Measurements from ENCODE around the gene KMT5C.

Gene KMT5C

DNA sequence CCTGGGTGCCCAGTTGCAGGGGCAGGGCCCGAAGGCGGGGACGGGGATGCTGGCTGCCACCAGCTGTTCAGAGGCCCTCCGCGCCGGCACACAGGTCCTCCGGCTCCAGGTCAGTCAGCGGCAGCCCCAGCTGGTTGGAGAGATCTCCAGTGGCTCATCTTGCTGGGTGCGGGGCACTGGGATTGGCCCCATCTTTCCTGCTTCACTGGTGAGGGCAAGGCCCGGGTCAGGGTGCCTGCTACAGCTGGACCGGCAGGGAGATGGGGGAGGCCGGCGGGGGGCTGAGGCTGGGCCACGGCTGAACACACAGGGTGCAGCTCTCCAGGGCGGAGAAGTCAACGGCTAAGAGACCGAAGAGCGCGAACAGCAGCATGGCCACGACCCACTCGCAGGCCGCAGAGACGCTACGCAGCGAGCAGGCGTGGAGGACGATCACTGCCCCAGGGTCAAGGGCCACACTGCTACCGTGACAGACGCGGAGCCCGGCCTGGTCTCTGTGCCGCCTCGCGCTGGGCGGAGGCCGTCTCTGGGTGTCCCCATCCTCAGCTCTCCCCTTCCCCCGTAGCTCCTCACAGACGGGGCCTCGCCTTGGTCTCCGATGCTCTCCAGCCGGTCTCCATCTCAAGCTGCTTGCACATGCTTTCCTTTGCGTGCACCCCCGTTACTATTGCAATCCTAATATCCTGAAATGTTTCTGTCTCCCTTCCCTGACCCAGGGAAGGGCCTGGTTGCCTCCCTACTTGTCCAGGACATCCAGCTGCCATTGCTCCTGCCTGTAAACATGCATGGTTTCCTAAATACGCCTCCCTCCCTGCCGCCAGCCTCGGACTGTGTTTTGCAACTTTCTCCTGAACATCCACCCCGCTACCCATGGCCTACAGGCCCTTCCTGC is 26.8 kb upstream of the KMT5C start:
- TF ChIP-seq, protein P1, sequence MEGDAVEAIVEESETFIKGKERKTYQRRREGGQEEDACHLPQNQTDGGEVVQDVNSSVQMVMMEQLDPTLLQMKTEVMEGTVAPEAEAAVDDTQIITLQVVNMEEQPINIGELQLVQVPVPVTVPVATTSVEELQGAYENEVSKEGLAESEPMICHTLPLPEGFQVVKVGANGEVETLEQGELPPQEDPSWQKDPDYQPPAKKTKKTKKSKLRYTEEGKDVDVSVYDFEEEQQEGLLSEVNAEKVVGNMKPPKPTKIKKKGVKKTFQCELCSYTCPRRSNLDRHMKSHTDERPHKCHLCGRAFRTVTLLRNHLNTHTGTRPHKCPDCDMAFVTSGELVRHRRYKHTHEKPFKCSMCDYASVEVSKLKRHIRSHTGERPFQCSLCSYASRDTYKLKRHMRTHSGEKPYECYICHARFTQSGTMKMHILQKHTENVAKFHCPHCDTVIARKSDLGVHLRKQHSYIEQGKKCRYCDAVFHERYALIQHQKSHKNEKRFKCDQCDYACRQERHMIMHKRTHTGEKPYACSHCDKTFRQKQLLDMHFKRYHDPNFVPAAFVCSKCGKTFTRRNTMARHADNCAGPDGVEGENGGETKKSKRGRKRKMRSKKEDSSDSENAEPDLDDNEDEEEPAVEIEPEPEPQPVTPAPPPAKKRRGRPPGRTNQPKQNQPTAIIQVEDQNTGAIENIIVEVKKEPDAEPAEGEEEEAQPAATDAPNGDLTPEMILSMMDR (IDR thresholded peaks at IDR 0.05; ENCODE audit: insufficient read depth, low read length, missing control alignments): no peak
- DNase-seq (ENCODE audit: low read depth, low spot score): no peak
- CTCF ChIA-PET: interaction anchor here (1.2 to 14.1 kb wide), 3 partner anchors 9 to 26 kb away, joined by 5 to 135 read pairs (median 7); partner anchors contain the start of gene KMT5C
- POLR2A ChIA-PET: no interaction called here
- H3K4me3 ChIP-seq (ENCODE audit: low read depth, low read length): no peak overlapping the region

DNA sequence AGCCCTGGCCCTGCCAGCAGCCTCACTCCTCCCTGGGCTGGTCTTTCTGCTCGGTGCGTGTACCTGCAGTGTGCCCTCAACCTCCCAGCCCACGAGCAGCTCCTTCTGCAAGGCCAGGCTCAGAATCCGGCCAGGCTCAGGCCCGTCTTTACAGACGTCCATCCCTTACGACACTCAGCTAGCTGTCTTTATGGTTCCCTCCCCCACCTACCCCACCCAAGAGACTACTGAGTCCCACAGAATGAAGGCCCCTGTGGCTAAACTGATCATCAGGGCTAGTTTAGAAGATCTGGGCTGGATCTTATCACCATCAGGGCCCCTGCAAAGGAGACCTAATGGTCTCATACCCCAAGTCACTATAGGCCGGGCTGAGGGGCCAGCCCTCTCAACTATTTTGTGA is 25.3 kb upstream of the KMT5C start:
- CTCF ChIA-PET: interaction anchor here (1.3 to 14.1 kb wide), 3 partner anchors 10 to 25 kb away, joined by 3 to 135 read pairs (median 7); partner anchors contain the start of gene KMT5C
- POLR2A ChIA-PET: no interaction called here
- no peak overlapping the region for H3K4me3 ChIP-seq (ENCODE audit: low read depth, low read length)
- TF ChIP-seq, protein P1 (IDR thresholded peaks at IDR 0.05; ENCODE audit: insufficient read depth, low read length, missing control alignments): no peak
- no peak for DNase-seq (ENCODE audit: low read depth, low spot score)

DNA sequence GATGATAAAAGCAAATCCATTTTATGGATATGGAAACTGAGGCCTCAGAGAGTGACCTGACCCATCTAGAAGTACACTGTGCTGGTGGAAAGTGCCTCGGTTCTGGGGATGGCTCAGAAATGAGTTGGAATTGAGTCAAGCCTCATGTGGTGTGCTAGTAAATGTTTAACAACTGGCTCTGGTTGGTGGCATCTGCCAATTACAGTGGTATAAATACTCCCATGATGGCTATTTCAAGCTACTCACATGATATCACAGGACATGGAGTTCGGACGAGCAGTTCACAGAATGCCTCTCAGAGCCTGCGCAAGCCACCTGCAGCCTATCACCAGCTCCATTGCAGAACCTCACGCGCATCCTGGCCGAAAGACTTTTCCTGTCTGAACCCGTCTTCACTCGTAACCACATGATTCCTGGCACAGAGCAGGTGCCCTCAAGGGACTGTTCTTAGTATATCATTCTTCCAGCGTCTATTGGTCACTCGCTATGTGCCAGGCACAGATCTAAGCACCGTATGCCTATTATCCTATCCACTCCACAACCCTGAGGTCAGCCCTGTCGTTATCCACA is 23.6 kb upstream of the KMT5C start:
- TF ChIP-seq, protein P1 (IDR thresholded peaks at IDR 0.05; ENCODE audit: insufficient read depth, low read length, missing control alignments): no peak
- ChIA-PET POLR2A (no interaction called here), CTCF (interaction anchor here (1.2 to 14.1 kb wide), 2 partner anchors 13 to 67 kb away, joined by 3 to 135 read pairs; no protein-coding TSS in a partner anchor)
- H3K4me3 ChIP-seq (ENCODE audit: low read depth, low read length): no peak overlapping the region
- no peak for DNase-seq (ENCODE audit: low read depth, low spot score)

DNA sequence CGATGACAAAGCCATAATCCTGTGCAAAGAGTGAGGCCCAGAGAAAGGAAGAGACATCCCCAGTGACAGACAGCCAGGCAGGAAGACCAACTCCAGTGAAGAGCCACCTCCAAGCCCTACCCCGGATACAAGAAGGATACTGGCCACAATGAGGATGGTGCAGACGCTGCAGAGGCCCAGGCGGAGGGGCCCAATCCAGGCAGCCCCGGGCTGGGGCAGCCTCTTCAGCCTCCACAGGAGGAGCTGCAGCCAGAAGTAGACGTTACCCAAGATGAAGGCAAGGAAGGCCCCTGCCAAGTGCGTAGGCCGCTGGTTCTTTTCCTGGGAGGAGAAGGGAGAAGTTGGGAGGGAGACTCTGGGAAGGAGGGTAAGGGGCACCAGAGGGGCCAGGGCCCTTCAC is 23.0 kb upstream of the KMT5C start:
- CTCF ChIA-PET: interaction anchor here (0.8 to 14.1 kb wide), 4 partner anchors 10 to 66 kb away, joined by 3 to 135 read pairs (median 7); no protein-coding TSS in a partner anchor
- POLR2A ChIA-PET: no interaction called here
- H3K4me3 ChIP-seq (ENCODE audit: low read depth, low read length): no peak overlapping the region
- TF ChIP-seq, protein P1 (IDR thresholded peaks at IDR 0.05; ENCODE audit: insufficient read depth, low read length, missing control alignments): no peak
- DNase-seq (ENCODE audit: low read depth, low spot score): no peak

DNA sequence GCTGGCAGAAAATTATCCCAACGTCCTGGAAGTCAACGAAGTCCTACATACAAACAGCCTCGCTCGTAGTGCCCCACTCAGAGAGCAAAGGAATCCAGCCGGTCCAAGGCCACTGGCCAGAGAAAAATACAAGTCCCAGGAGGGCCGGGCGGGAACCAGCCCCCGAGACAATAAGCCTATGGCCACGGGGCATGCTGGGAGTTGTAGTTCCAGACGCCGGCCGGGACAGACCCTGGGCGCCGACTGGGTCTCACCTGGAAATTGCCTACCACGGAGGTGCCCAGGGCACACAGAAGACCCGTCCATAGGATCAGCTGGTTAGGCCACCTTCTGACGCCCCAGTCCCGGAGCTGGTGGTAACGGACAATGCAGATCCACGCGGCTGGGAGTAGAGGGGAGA is 19.9 kb upstream of the KMT5C start:
- DNase-seq (ENCODE audit: low read depth, low spot score): no peak
- CTCF ChIA-PET: interaction anchor here (1.5 to 14.1 kb wide), 4 partner anchors 16 to 148 kb away, joined by 3 to 135 read pairs (median 4); no protein-coding TSS in a partner anchor
- POLR2A ChIA-PET: no interaction called here
- TF ChIP-seq, protein P1 (IDR thresholded peaks at IDR 0.05; ENCODE audit: insufficient read depth, low read length, missing control alignments): no peak
- H3K4me3 ChIP-seq (ENCODE audit: low read depth, low read length): peak overlapping the region; percentile 33

DNA sequence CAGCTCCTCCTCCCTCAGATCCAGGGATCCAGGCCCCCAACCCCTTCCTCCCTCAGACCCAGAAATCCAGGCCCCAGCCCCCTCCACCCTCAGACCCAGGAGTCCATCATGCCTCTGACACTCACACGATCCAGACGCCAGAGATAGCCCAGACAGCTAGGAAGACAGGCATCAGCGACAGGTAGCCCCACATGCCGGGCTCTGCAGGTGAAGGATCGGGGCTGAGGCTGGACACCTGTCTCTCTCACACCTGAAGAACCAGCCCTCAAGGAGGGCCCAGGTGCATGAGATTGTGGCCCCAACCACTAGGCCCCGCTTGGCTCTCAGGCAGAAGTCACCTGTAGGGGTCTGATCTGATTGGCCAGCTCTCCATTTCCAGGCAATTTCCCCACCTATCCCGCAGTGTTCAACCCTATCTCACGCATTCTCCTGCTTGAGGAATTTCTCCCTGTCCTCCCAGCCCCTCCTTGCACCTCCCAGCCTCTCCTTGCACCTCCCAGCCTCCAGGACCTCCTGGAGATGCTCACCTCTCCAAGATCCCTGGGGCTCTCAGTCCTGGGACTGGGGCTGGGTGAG is 18.7 kb upstream of the KMT5C start:
- TF ChIP-seq, protein P1 (IDR thresholded peaks at IDR 0.05; ENCODE audit: insufficient read depth, low read length, missing control alignments): no peak
- ChIA-PET CTCF (interaction anchor here (1.3 to 14.1 kb wide), 6 partner anchors 17 to 147 kb away, joined by 3 to 135 read pairs (median 4); partner anchors contain the start of gene TMEM238), POLR2A (no interaction called here)
- no peak overlapping the region for H3K4me3 ChIP-seq (ENCODE audit: low read depth, low read length)
- no peak for DNase-seq (ENCODE audit: low read depth, low spot score)
